ENCODE measurements around the gene KIAA1328. TPM values are rescaled to one million over a fixed set of nuclear protein-coding genes. Genes with fewer than 3 reads are reported as not detected.

The KIAA1328 gene
- total and polyA plus RNA-seq, 2 donors = 4.2 to 6.1 TPM

DNA sequence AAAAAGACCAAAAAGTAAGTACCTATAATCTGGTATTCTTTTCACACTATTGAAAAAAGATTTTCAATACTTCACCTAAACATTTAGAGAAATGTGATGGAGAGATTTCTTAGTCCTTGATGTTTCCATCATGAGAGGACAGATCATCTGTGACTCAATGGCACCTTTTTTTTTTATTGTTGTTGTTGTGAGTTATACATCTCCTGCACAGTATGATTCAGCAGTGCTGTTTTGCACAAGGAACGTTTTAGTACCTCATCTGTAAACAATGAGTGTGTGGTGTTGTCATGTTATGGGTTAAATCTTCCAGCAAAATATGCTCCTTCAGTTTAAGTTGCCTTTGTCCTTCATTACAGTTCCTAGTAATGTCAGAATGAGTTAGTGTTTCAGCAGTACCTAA, 2.2 kb downstream of the KIAA1328 start:
- Histone ChIP-seq H3K4me3 (ENCODE audit: low read length in 2 of 2) (no peak overlapping the region), H3K27me3 (ENCODE audit: control insufficient read depth in 2 of 2, insufficient read depth in 1 of 2, low read length in 1 of 2) (no peaks in the 10 kb centered on the region), H3K27ac (ENCODE audit: low read depth in 1 of 2, low read length in 1 of 2) (no peak overlapping the region), H3K36me3 (ENCODE audit: control insufficient read depth in 2 of 2, insufficient read depth in 2 of 2, low read length in 1 of 2) (no peaks in the 10 kb centered on the region), H3K9me3 (ENCODE audit: control insufficient read depth in 2 of 2, insufficient read depth in 1 of 2, low read length in 1 of 2) (no peaks in the 10 kb centered on the region), H3K4me1 (ENCODE audit: control insufficient read depth in 2 of 2, insufficient read depth in 2 of 2, low read length in 2 of 2) (peaks cover 0 to 8% of the 10 kb centered on the region in 2 donors)
- no peak for DNase-seq (ENCODE audit: low read depth in 6 of 9, low spot score in 9 of 9)
- 70% methylated on average over 1 of the region's 1 CpG for WGBS

DNA sequence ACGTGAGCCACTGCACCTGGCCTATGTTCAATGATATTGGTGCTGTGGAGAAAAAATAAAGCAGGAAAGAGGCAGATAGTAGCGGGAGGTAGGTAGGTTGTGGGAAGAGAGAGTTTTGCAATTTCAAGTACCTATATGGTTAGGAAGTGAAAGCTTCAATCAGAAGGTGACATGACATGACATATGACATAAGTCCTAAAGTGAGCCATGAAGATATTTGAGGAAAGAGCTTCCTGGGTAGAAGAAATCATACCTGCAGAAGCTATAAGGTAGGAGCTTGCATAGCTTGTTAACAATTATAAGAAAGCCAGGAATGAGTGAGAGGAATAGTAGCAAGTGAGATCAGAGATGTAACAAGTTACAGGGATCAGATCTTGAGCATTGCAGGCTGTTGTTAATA, 4.2 kb downstream of the KIAA1328 start:
- Histone ChIP-seq H3K4me3 (ENCODE audit: low read length in 2 of 2) (no peak overlapping the region), H3K36me3 (ENCODE audit: control insufficient read depth in 2 of 2, insufficient read depth in 2 of 2, low read length in 1 of 2) (no peaks in the 10 kb centered on the region), H3K27ac (ENCODE audit: low read depth in 1 of 2, low read length in 1 of 2) (no peak overlapping the region), H3K4me1 (ENCODE audit: control insufficient read depth in 2 of 2, insufficient read depth in 2 of 2, low read length in 2 of 2) (peaks cover 0 to 6% of the 10 kb centered on the region in 2 donors), H3K9me3 (ENCODE audit: control insufficient read depth in 2 of 2, insufficient read depth in 1 of 2, low read length in 1 of 2) (no peaks in the 10 kb centered on the region), H3K27me3 (ENCODE audit: control insufficient read depth in 2 of 2, insufficient read depth in 1 of 2, low read length in 1 of 2) (no peaks in the 10 kb centered on the region)
- DNase-seq (ENCODE audit: low read depth in 6 of 9, low spot score in 9 of 9) = no peak
- WGBS = 96% methylated on average over 2 of the region's 2 CpGs

- H3K36me3 ChIP-seq (ENCODE audit: control insufficient read depth in 2 of 2, insufficient read depth in 2 of 2, low read length in 1 of 2) = no peaks in the 10 kb centered on the region
- no peaks in the 10 kb centered on the region for H3K4me1 ChIP-seq (ENCODE audit: control insufficient read depth in 2 of 2, insufficient read depth in 2 of 2, low read length in 2 of 2)
- no peaks in the 10 kb centered on the region for H3K9me3 ChIP-seq (ENCODE audit: control insufficient read depth in 2 of 2, insufficient read depth in 1 of 2, low read length in 1 of 2)
- H3K27me3 ChIP-seq (ENCODE audit: control insufficient read depth in 2 of 2, insufficient read depth in 1 of 2, low read length in 1 of 2) = no peaks in the 10 kb centered on the region
- DNase-seq (ENCODE audit: low read depth in 6 of 9, low spot score in 9 of 9) = no peak
- 99% methylated on average over 1 of the region's 1 CpG for WGBS
- no peak overlapping the region for H3K4me3 ChIP-seq (ENCODE audit: low read length in 2 of 2)
- H3K27ac ChIP-seq (ENCODE audit: low read depth in 1 of 2, low read length in 1 of 2) = no peak overlapping the region
Observed at GRCh38 chr18:36835927-36836326, 7.0 kb downstream of the KIAA1328 start.

DNA sequence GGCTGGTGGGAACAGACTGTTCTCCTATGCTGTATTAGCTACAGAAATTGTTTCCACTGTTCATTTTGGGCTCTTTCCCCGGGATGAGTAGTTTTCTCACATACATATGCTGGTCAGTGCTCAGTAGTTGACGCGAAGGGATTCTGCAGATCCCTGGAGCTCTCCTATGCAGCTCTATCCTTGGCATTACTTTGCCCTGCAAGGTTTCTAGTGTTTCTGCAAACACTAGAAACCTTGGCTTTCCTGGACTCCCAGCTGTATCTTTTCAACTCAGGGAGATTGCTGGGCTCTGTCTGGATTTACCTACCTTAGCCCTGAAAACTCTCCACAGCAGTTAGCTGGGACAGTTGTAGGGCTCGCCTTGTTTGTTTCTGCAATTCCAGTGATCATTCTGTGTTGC, 10.9 kb downstream of the KIAA1328 start:
- 98% methylated on average over 4 of the region's 4 CpGs for WGBS
- no peak for DNase-seq (ENCODE audit: low read depth in 6 of 9, low spot score in 9 of 9)
- no peak overlapping the region for H3K27ac ChIP-seq (ENCODE audit: low read depth in 1 of 2, low read length in 1 of 2)

DNA sequence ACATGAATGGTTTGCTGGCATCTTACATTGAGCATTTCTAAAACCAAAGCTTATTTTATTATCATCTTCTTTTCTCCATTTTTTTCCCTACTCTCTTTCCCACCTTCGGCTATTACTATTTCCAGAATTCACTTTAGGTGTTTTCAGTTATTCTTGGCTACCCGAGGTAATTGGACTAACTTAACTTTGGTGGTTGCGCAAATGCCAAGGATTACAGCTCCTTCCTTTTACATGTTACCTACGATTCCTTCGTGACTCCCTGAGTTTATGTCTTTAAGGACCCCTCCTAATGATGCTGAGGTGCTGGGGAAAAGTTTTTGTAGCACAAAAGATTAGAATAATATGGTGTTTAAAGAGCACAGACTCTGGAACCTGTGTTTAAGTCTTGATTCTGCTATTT, 14.3 kb downstream of the KIAA1328 start:
- no peaks in the 10 kb centered on the region for H3K27me3 ChIP-seq (ENCODE audit: control insufficient read depth in 2 of 2, insufficient read depth in 1 of 2, low read length in 1 of 2)
- no peaks in the 10 kb centered on the region for H3K9me3 ChIP-seq (ENCODE audit: control insufficient read depth in 2 of 2, insufficient read depth in 1 of 2, low read length in 1 of 2)
- H3K4me1 ChIP-seq (ENCODE audit: control insufficient read depth in 2 of 2, insufficient read depth in 2 of 2, low read length in 2 of 2) = no peaks in the 10 kb centered on the region
- H3K27ac ChIP-seq (ENCODE audit: low read depth in 1 of 2, low read length in 1 of 2) = no peak overlapping the region
- H3K36me3 ChIP-seq (ENCODE audit: control insufficient read depth in 2 of 2, insufficient read depth in 2 of 2, low read length in 1 of 2) = no peaks in the 10 kb centered on the region
- no peak overlapping the region for H3K4me3 ChIP-seq (ENCODE audit: low read length in 2 of 2)
- WGBS = 97% methylated on average over 5 of the region's 5 CpGs
- no peak for DNase-seq (ENCODE audit: low read depth in 6 of 9, low spot score in 9 of 9)

More for the DNA sequence above, 10.9 kb downstream of the KIAA1328 start:
- Histone ChIP-seq H3K4me3 (ENCODE audit: low read length in 2 of 2) (no peak overlapping the region), H3K36me3 (ENCODE audit: control insufficient read depth in 2 of 2, insufficient read depth in 2 of 2, low read length in 1 of 2) (no peaks in the 10 kb centered on the region), H3K27me3 (ENCODE audit: control insufficient read depth in 2 of 2, insufficient read depth in 1 of 2, low read length in 1 of 2) (no peaks in the 10 kb centered on the region), H3K4me1 (ENCODE audit: control insufficient read depth in 2 of 2, insufficient read depth in 2 of 2, low read length in 2 of 2) (no peaks in the 10 kb centered on the region), H3K9me3 (ENCODE audit: control insufficient read depth in 2 of 2, insufficient read depth in 1 of 2, low read length in 1 of 2) (no peaks in the 10 kb centered on the region)

- WGBS = 98% methylated on average over 2 of the region's 2 CpGs
- no peak for DNase-seq (ENCODE audit: low read depth in 6 of 9, low spot score in 9 of 9)
- H3K9me3 ChIP-seq (ENCODE audit: control insufficient read depth in 2 of 2, insufficient read depth in 1 of 2, low read length in 1 of 2) = no peaks in the 10 kb centered on the region
- H3K27ac ChIP-seq (ENCODE audit: low read depth in 1 of 2, low read length in 1 of 2) = no peak overlapping the region
- no peaks in the 10 kb centered on the region for H3K36me3 ChIP-seq (ENCODE audit: control insufficient read depth in 2 of 2, insufficient read depth in 2 of 2, low read length in 1 of 2)
- H3K4me3 ChIP-seq (ENCODE audit: low read length in 2 of 2) = no peak overlapping the region
- H3K27me3 ChIP-seq (ENCODE audit: control insufficient read depth in 2 of 2, insufficient read depth in 1 of 2, low read length in 1 of 2) = no peaks in the 10 kb centered on the region
- H3K4me1 ChIP-seq (ENCODE audit: control insufficient read depth in 2 of 2, insufficient read depth in 2 of 2, low read length in 2 of 2) = no peaks in the 10 kb centered on the region
Observed at GRCh38 chr18:36843784-36844183, 14.9 kb downstream of the KIAA1328 start.

GRCh38 chr18:36848609-36849008, 19.7 kb downstream of the KIAA1328 start:
- Histone ChIP-seq H3K27ac (ENCODE audit: low read depth in 1 of 2, low read length in 1 of 2) (no peak overlapping the region), H3K36me3 (ENCODE audit: control insufficient read depth in 2 of 2, insufficient read depth in 2 of 2, low read length in 1 of 2) (peaks cover 0 to 4% of the 10 kb centered on the region in 2 donors), H3K4me3 (ENCODE audit: low read length in 2 of 2) (no peak overlapping the region), H3K4me1 (ENCODE audit: control insufficient read depth in 2 of 2, insufficient read depth in 2 of 2, low read length in 2 of 2) (no peaks in the 10 kb centered on the region), H3K27me3 (ENCODE audit: control insufficient read depth in 2 of 2, insufficient read depth in 1 of 2, low read length in 1 of 2) (no peaks in the 10 kb centered on the region), H3K9me3 (ENCODE audit: control insufficient read depth in 2 of 2, insufficient read depth in 1 of 2, low read length in 1 of 2) (peaks cover 0 to 2% of the 10 kb centered on the region in 2 donors)
- DNase-seq (ENCODE audit: low read depth in 6 of 9, low spot score in 9 of 9) = no peak
- over 99% methylated on average over 2 of the region's 2 CpGs for WGBS

DNA sequence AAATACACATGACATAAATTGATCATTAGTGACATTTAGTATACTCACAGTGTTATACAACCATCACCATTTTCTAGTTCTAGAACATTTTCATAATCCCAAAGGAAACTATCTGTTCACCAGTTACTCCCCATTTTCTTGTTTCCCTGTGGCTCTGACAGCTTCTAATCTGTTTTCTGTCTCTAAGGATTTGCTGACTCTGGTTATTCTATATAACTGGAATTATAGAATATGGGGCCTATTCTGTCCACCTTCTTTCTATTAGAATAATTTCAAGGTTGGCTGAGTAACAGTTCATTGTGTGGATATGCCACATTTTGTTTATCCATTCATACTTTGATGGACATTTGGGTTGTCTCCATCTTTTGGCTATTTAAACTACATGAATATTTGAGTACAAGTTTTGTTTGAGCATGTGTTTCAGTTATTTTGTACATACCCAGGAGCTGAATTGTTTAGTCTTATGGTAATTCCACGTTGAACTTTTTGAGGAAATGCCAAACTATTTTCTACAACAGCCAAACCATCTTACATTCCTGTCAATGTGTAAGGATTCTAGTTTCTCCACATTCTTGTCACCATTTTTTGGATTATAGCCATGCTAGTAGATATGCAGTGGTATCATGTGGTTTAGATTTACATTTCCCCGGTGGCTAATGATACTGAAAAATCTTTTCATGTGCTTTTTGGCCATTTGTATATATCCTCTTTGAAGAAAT, 20.5 kb downstream of the KIAA1328 start:
- Histone ChIP-seq H3K4me1 (ENCODE audit: control insufficient read depth in 2 of 2, insufficient read depth in 2 of 2, low read length in 2 of 2) (no peaks in the 10 kb centered on the region), H3K27ac (ENCODE audit: low read depth in 1 of 2, low read length in 1 of 2) (no peak overlapping the region), H3K9me3 (ENCODE audit: control insufficient read depth in 2 of 2, insufficient read depth in 1 of 2, low read length in 1 of 2) (peaks cover 0 to 2% of the 10 kb centered on the region in 2 donors), H3K27me3 (ENCODE audit: control insufficient read depth in 2 of 2, insufficient read depth in 1 of 2, low read length in 1 of 2) (no peaks in the 10 kb centered on the region), H3K36me3 (ENCODE audit: control insufficient read depth in 2 of 2, insufficient read depth in 2 of 2, low read length in 1 of 2) (peaks cover 0 to 4% of the 10 kb centered on the region in 2 donors), H3K4me3 (ENCODE audit: low read length in 2 of 2) (no peak overlapping the region)
- no peak for DNase-seq (ENCODE audit: low read depth in 6 of 9, low spot score in 9 of 9)
- WGBS = 94% methylated on average over 2 of the region's 2 CpGs

GRCh38 chr18:36850527-36851201, 21.7 kb downstream of the KIAA1328 start:
- Histone ChIP-seq H3K27ac (ENCODE audit: low read depth in 1 of 2, low read length in 1 of 2) (no peak overlapping the region), H3K27me3 (ENCODE audit: control insufficient read depth in 2 of 2, insufficient read depth in 1 of 2, low read length in 1 of 2) (no peaks in the 10 kb centered on the region), H3K4me1 (ENCODE audit: control insufficient read depth in 2 of 2, insufficient read depth in 2 of 2, low read length in 2 of 2) (no peaks in the 10 kb centered on the region), H3K36me3 (ENCODE audit: control insufficient read depth in 2 of 2, insufficient read depth in 2 of 2, low read length in 1 of 2) (peaks cover 0 to 4% of the 10 kb centered on the region in 2 donors), H3K4me3 (ENCODE audit: low read length in 2 of 2) (no peak overlapping the region), H3K9me3 (ENCODE audit: control insufficient read depth in 2 of 2, insufficient read depth in 1 of 2, low read length in 1 of 2) (peaks cover 0 to 2% of the 10 kb centered on the region in 2 donors)
- no peak for DNase-seq (ENCODE audit: low read depth in 6 of 9, low spot score in 9 of 9)
- WGBS = 93% methylated on average over 1 of the region's 1 CpG

All from thymus (tissue), 11 donors.